GM19438 (cell line): ENCODE results near the gene EVA1B.

ENCODE experiments used
- ATAC-seq: cut with Tn5 transposase; IDR thresholded peaks from one replicate; pipeline ENCODE4 v1.9.1; 2021; ENCODE audit warnings: low read depth; ENCODE audit not compliant: unreplicated experiment

Gene EVA1B

GRCh38 chr1:36284061-36284460 is 39.4 kb downstream of the EVA1B start:
- no peak for ATAC-seq

- no peak for ATAC-seq
Measured at GRCh38 chr1:36279789-36280296, 43.6 kb downstream of the EVA1B start.

- no peak for ATAC-seq
Measured at GRCh38 chr1:36279110-36279788, 44.2 kb downstream of the EVA1B start.

- no peak for ATAC-seq
Measured at GRCh38 chr1:36276688-36277087, 46.8 kb downstream of the EVA1B start.

GRCh38 chr1:36274201-36274600 is 49.2 kb downstream of the EVA1B start:
- ATAC-seq: no peak

DNA sequence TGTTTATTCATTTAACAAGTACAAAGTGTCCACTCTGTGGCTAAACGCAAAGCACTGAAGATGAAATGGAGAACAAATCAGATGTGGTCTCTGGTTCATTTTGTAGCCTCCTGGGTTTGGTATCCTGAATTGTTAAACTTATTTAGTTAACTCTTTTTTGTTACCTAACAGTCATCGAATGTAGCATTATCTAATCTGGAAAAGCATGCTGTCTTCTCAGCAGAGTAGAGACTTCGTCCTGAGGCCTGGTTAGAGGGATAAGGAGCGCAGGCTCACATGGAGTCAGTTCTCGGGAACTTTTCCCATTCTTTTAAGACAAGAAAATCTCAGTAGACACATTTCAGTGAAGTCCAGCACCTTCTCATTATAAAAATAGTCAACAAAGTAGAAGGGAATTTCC is 50.4 kb downstream of the EVA1B start:
- ATAC-seq: no peak
